ENCODE results near the gene SYNPO2. TPM values are rescaled to one million over a fixed set of nuclear protein-coding genes. Genes with fewer than 3 reads are reported as not detected.

SYNPO2 gene, protein sequence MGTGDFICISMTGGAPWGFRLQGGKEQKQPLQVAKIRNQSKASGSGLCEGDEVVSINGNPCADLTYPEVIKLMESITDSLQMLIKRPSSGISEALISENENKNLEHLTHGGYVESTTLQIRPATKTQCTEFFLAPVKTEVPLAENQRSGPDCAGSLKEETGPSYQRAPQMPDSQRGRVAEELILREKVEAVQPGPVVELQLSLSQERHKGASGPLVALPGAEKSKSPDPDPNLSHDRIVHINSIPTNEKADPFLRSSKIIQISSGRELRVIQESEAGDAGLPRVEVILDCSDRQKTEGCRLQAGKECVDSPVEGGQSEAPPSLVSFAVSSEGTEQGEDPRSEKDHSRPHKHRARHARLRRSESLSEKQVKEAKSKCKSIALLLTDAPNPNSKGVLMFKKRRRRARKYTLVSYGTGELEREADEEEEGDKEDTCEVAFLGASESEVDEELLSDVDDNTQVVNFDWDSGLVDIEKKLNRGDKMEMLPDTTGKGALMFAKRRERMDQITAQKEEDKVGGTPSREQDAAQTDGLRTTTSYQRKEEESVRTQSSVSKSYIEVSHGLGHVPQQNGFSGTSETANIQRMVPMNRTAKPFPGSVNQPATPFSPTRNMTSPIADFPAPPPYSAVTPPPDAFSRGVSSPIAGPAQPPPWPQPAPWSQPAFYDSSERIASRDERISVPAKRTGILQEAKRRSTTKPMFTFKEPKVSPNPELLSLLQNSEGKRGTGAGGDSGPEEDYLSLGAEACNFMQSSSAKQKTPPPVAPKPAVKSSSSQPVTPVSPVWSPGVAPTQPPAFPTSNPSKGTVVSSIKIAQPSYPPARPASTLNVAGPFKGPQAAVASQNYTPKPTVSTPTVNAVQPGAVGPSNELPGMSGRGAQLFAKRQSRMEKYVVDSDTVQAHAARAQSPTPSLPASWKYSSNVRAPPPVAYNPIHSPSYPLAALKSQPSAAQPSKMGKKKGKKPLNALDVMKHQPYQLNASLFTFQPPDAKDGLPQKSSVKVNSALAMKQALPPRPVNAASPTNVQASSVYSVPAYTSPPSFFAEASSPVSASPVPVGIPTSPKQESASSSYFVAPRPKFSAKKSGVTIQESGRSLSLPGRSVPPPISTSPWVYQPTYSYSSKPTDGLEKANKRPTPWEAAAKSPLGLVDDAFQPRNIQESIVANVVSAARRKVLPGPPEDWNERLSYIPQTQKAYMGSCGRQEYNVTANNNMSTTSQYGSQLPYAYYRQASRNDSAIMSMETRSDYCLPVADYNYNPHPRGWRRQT
- total RNA-seq (ENCODE audit: unreplicated experiment), result 2.9 TPM
- long read RNA-seq, partial matches to known transcripts, result 1 of 1 reads
- long read RNA-seq, other reads (novel, unspliced or antisense), result 0 of 1 reads

DNA sequence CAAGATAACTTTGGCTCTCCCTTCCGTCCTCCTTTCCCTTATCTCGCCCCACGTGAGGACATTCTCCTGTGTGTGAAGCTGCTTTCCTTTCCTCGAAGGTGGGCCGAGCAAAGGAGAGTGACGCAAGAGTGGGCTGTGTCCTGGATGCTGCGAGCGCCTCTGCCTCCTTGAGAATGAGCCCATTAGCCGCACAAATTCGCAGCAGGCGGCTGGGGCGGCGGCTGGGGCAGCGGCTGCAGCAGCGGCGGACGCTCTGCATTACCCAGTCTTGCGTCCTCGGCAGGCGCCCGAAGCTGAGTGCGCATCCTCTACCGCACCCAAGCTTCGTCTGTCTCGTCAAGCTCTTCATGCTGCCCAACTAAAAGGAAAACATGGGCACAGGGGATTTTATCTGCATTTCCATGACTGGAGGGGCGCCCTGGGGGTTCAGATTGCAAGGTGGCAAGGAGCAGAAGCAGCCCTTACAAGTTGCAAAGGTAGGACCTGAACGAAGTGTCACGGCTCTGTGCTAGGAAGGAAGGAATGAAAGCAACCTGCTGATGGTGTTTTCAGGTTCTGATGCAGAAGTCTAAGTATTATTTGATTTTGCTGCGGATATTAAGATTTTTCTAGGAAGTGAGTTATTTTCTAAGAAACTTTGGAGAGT, at the start of gene SYNPO2:
Gene SYNPO2, plus strand, starts transcription at position 189 of the 646 bp plus-strand sequence. Its CDS starts 183 bp downstream, at position 372.
- H3K27me3 Mint-ChIP-seq (ENCODE audit: unreplicated experiment), result peaks cover 3% of the 10 kb centered on the region
- H3K4me1 Mint-ChIP-seq (ENCODE audit: low read depth, unreplicated experiment), result peaks cover 14% of the 10 kb centered on the region
- peaks cover 1% of the 10 kb centered on the region for H3K9me3 Mint-ChIP-seq (ENCODE audit: unreplicated experiment)
- peak; percentile 88 for DNase-seq
- no peaks in the 10 kb centered on the region for H3K36me3 Mint-ChIP-seq (ENCODE audit: unreplicated experiment)
- peak within 1 kb of the TSS; percentile 83 for H3K4me3 Mint-ChIP-seq (ENCODE audit: unreplicated experiment)
- peak within 1 kb of the TSS; percentile 50 for H3K27ac Mint-ChIP-seq (ENCODE audit: unreplicated experiment)
- TF ChIP-seq, protein P1, sequence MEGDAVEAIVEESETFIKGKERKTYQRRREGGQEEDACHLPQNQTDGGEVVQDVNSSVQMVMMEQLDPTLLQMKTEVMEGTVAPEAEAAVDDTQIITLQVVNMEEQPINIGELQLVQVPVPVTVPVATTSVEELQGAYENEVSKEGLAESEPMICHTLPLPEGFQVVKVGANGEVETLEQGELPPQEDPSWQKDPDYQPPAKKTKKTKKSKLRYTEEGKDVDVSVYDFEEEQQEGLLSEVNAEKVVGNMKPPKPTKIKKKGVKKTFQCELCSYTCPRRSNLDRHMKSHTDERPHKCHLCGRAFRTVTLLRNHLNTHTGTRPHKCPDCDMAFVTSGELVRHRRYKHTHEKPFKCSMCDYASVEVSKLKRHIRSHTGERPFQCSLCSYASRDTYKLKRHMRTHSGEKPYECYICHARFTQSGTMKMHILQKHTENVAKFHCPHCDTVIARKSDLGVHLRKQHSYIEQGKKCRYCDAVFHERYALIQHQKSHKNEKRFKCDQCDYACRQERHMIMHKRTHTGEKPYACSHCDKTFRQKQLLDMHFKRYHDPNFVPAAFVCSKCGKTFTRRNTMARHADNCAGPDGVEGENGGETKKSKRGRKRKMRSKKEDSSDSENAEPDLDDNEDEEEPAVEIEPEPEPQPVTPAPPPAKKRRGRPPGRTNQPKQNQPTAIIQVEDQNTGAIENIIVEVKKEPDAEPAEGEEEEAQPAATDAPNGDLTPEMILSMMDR (IDR thresholded peaks at IDR 0.05; ENCODE audit: partially characterized antibody, unreplicated experiment), result no peak

DNA sequence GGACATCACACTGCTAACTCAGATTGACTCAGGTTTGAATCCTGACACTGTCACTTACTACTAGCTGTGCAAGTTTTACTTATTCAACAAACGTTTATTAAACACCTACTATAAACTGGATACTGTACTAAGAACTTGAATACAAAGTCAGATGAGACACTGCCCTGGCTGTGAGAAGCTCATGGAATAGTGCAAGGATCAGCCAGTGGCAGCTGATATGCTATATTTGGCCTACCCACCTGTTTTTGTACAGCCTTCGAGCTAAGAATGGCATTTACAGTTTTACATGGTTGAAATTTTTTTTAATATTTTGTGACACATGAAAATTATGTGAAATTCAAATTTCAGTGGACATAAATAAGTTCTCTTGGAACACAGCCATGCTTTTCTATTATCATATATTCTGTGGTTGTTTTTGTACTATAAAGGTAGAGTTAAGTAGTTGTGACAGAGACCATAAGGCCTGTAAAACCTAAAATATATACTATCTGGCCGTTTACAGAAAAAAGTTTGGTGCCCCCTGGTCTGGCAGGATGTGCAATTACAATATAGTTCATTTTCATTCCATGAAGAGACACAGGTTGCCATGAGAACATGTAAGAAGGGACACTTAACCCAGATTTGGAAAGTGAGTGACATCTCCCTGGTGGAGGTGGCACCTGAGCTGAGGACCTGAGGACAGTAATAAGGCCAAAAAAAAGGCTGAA, 49.3 kb upstream of the SYNPO2 start:
- H3K4me3 Mint-ChIP-seq (ENCODE audit: unreplicated experiment), result no peak overlapping the region
- peaks cover 10% of the 10 kb centered on the region for H3K4me1 Mint-ChIP-seq (ENCODE audit: low read depth, unreplicated experiment)
- DNase-seq, result no peak
- peaks cover 8% of the 10 kb centered on the region for H3K27me3 Mint-ChIP-seq (ENCODE audit: unreplicated experiment)
- TF ChIP-seq, protein P1 (IDR thresholded peaks at IDR 0.05; ENCODE audit: partially characterized antibody, unreplicated experiment), result no peak
- peaks cover 11% of the 10 kb centered on the region for H3K9me3 Mint-ChIP-seq (ENCODE audit: unreplicated experiment)
- H3K27ac Mint-ChIP-seq (ENCODE audit: unreplicated experiment), result no peak overlapping the region
- no peaks in the 10 kb centered on the region for H3K36me3 Mint-ChIP-seq (ENCODE audit: unreplicated experiment)

DNA sequence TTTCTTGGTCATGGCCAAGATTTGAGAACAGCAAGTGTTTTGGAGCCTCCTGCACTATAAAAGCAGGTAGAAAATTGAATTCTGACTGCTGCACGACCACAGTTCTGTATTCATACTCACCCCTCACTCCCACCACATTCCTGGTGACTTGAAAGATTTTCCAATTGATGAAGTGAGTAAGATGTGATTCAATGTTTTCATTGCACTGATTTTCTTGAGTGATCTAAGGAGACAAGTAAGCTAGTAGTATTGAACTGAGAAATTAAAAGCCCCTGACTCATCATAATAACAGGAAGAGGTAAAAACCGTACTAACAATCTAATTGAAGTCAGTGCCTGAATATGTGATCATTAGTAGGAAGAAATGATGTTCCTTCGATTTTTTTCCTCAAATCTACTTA, 46.6 kb upstream of the SYNPO2 start:
- H3K9me3 Mint-ChIP-seq (ENCODE audit: unreplicated experiment), result peaks cover 5% of the 10 kb centered on the region
- no peaks in the 10 kb centered on the region for H3K36me3 Mint-ChIP-seq (ENCODE audit: unreplicated experiment)
- DNase-seq, result no peak
- peaks cover 2% of the 10 kb centered on the region for H3K27me3 Mint-ChIP-seq (ENCODE audit: unreplicated experiment)
- H3K4me3 Mint-ChIP-seq (ENCODE audit: unreplicated experiment), result no peak overlapping the region
- TF ChIP-seq, protein P1 (IDR thresholded peaks at IDR 0.05; ENCODE audit: partially characterized antibody, unreplicated experiment), result no peak
- H3K4me1 Mint-ChIP-seq (ENCODE audit: low read depth, unreplicated experiment), result peaks cover 10% of the 10 kb centered on the region
- H3K27ac Mint-ChIP-seq (ENCODE audit: unreplicated experiment), result no peak overlapping the region

DNA sequence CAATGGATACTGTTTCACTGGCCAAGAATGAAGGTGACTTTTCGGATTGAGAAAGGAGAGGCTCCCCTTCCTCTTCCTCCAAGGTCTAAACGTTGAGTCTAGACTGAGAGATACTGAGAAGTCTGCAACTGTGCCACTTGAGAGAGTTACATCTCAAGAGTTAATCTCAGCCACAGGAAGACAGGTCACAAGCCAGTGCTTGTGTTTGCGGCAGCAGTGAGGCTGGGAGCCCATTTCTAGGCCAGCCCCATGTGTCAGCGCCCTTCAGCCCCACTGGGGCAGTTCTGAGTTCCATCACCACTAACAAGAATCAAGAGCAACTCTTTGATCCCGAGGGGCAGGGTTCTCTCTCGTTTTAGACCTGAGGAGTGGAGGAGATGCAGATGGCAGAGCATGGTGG, 45.4 kb upstream of the SYNPO2 start:
- H3K4me1 Mint-ChIP-seq (ENCODE audit: low read depth, unreplicated experiment), result peaks cover 10% of the 10 kb centered on the region
- H3K9me3 Mint-ChIP-seq (ENCODE audit: unreplicated experiment), result peaks cover 5% of the 10 kb centered on the region
- no peaks in the 10 kb centered on the region for H3K36me3 Mint-ChIP-seq (ENCODE audit: unreplicated experiment)
- no peak overlapping the region for H3K27ac Mint-ChIP-seq (ENCODE audit: unreplicated experiment)
- no peak for DNase-seq
- H3K27me3 Mint-ChIP-seq (ENCODE audit: unreplicated experiment), result peaks cover 2% of the 10 kb centered on the region
- TF ChIP-seq, protein P1 (IDR thresholded peaks at IDR 0.05; ENCODE audit: partially characterized antibody, unreplicated experiment), result no peak
- no peak overlapping the region for H3K4me3 Mint-ChIP-seq (ENCODE audit: unreplicated experiment)

All from glutamatergic neuron (in vitro differentiated cells).